Spleen (tissue), 11 donors: ENCODE measurements around the gene NPPA. TPM values are rescaled to one million over a fixed set of nuclear protein-coding genes. Genes with fewer than 3 reads are reported as not detected.

Source experiments
- DNase-seq: peaks from one replicate; pipeline ENCODE4 v3.0.0-alpha.2; 2020
- H3K27ac ChIP-seq, 8 donors: fragments of 200-600 bp; sonication (generic) in 7 of 8; 1 replicate in 4 of 8; 2 replicates in 4 of 8; pipeline versions ENCODE4 v1.5.0 to v1.8.0; 2016 to 2021; ENCODE audit warnings: inconsistent platforms in 4 of 8, mild to moderate bottlenecking in 4 of 8, moderate library complexity in 1 of 8
- H3K27me3 ChIP-seq, 7 donors: fragments of 200-600 bp; sonication (generic) in 6 of 7; replicated peaks in 1 of 7; 1 replicate in 4 of 7; 2 replicates in 3 of 7; pipeline versions ENCODE4 v1.5.0 to v1.8.0; 2016 to 2021; ENCODE audit warnings: inconsistent platforms in 3 of 7, mild to moderate bottlenecking in 1 of 7
- H3K36me3 ChIP-seq, 6 donors: fragments of 200-600 bp; sonication (generic) in 5 of 6; 1 replicate in 4 of 6; 2 replicates in 2 of 6; pipeline versions ENCODE4 v1.5.0 to v1.8.0; 2016 to 2021; ENCODE audit warnings: inconsistent platforms in 2 of 6
- H3K4me1 ChIP-seq, 6 donors: fragments of 200-600 bp; sonication (generic) in 5 of 6; 1 replicate in 3 of 6; 2 replicates in 3 of 6; pipeline versions ENCODE4 v1.5.0 to v1.8.0; 2016 to 2021; ENCODE audit warnings: inconsistent platforms in 3 of 6
- H3K4me3 ChIP-seq, 8 donors: fragments of 200-600 bp; sonication (generic) in 7 of 8; 1 replicate in 4 of 8; 2 replicates in 4 of 8; pipeline versions ENCODE4 v1.5.0 to v1.8.0; 2016 to 2021; ENCODE audit warnings: inconsistent platforms in 4 of 8, mild to moderate bottlenecking in 4 of 8, moderate library complexity in 2 of 8
- H3K9me3 ChIP-seq, 8 donors: fragments of 200-600 bp; sonication (generic) in 7 of 8; 1 replicate in 4 of 8; 2 replicates in 4 of 8; pipeline versions ENCODE4 v1.5.0 to v1.8.0; 2016 to 2021; ENCODE audit warnings: inconsistent platforms in 4 of 8
- CTCF ChIP-seq, 11 experiments: fragments of 200-600 bp in 7 of 11; fragments of 450-650 bp in 4 of 11; sonication (generic) in 4 of 11; IDR thresholded peaks in 8 of 11; conservative IDR thresholded peaks in 3 of 11; 1 replicate in 7 of 11; 2 replicates in 4 of 11; pipeline versions ENCODE4 v1.4.0 to v1.8.0; 2016 to 2021; ENCODE audit warnings: antibody characterized with exemption in 11 of 11, inconsistent platforms in 4 of 11, mild to moderate bottlenecking in 1 of 11
- POLR2A ChIP-seq, 3 donors: fragments of 450-650 bp; IDR thresholded peaks; one replicate each; pipeline ENCODE4 v1.5.1; 2017; ENCODE audit warnings: antibody characterized with exemption in 3 of 3, mild to moderate bottlenecking in 1 of 3
- POLR2AphosphoS5 ChIP-seq, 3 donors: sonication (generic); formaldehyde crosslinking; IDR thresholded peaks; one replicate each; pipeline ENCODE4 v1.5.1; 2017; ENCODE audit warnings: antibody characterized with exemption in 3 of 3
- WGBS, 5 donors: extraction: QIAGEN DNeasy Blood & Tissue Kit in 3 of 5; methylation state at CpG; one replicate each; pipeline versions ENCODE4 v1.1.5 to v1.1.7; 2013 to 2018; 5-methylcytosine and 5-hydroxymethylcytosine counted together
- intact Hi-C: fragments of 100-400 bp; cut with DNase I; formaldehyde crosslinking; loops from one replicate; pipeline ENCODE4 v1.15.0; 2023; ENCODE audit warnings: low total_unique reads
- polyA plus RNA-seq, 3 donors: library from polyadenylated mRNA; stranded (reverse); fragments of 200-250 nt; gene quantifications; one replicate each; pipeline ENCODE4 v1.2.1, GENCODE V29; 2013
- total RNA-seq, 7 donors: library from RNA; depleted of rRNA in 3 of 7; stranded (reverse); fragments of >200 nt in 3 of 7; fragmentation: NEBNext Ultra II Directional in 4 of 7; extraction: Animal tissue kit (Norgen Biotek cat#: 25700) in 4 of 7; gene quantifications; one replicate each; pipeline versions ENCODE4 v1.1.0 to v1.2.1, GENCODE V29; 2016 to 2021
- donor health status: healthy with polysubstance abuse.
- donor health status: DM: no; HTN: no; CAD: no; lungs with moderate emphysema.
- donor health status: DM: no; HTN: no; CAD: no.
- donor health status: Bipolar disorder and iron deficiency.
- donor health status: healthy.
- donor health status: DM: no; HTN: no; CAD: no.
- donor health status: DM: yes; HTN: yes; CAD: no.

NPPA gene
- total and polyA plus RNA-seq, 10 donors: 0.22 to 2.9 (median 1.4) TPM; not detected in 6

- no peaks in the 10 kb centered on the region for H3K36me3 ChIP-seq
- no peak overlapping the region for H3K4me3 ChIP-seq
- H3K4me1 ChIP-seq: no peaks in the 10 kb centered on the region
- TF ChIP-seq CTCF (IDR thresholded peaks at IDR 0.05 in 8 of 11, conservative IDR thresholded peaks at IDR 0.05 in 3 of 11) (no peak), POLR2AphosphoS5 (IDR thresholded peaks at IDR 0.05) (no peak), POLR2A (IDR thresholded peaks at IDR 0.05) (no peak)
- no peak for DNase-seq
- WGBS, 5 donors: 49 to 75% (median 71%) methylated on average over 7 of the region's 7 CpGs
- intact Hi-C loops: no loop called here
- no peaks in the 10 kb centered on the region for H3K9me3 ChIP-seq
- peaks cover 0 to 54% (median 0%) of the 10 kb centered on the region in 7 donors for H3K27me3 ChIP-seq
- H3K27ac ChIP-seq: no peak overlapping the region
Measured at GRCh38 chr1:11872545-11872944, 25.0 kb upstream of the NPPA start.

DNA sequence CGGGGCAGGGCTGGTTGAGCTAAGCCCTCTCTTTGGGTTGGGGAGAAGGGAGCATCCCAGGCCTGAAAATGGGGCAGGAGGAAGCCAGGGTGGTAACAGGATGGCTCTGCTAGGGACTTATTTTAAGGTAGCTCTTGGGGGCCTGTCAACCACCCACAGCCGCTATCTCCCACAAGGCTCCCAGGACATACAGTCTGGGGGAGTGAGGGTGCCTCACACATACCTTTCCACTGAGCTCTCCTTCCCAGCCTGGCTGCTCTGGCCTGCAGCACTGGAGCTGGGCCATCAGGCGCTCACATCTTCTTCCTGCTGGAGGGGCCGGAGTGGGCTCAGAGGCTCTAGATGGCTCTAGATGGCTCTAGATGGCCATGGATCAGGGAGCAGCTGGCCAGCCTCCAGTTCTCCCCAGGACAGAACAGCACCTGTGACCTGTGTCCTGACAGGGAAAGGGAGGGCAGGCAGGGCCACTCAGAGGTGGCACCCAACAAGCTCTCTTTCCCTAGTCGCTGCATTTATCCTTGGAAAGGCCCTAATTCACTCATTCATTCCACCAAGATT, 22.1 kb upstream of the NPPA start:
- no peaks in the 10 kb centered on the region for H3K9me3 ChIP-seq
- H3K36me3 ChIP-seq: no peaks in the 10 kb centered on the region
- no peak overlapping the region for H3K4me3 ChIP-seq
- DNase-seq: no peak
- H3K4me1 ChIP-seq: no peaks in the 10 kb centered on the region
- peaks cover 0 to 40% (median 0%) of the 10 kb centered on the region in 7 donors for H3K27me3 ChIP-seq
- no peak overlapping the region for H3K27ac ChIP-seq
- intact Hi-C loops: no loop called here
- whole genome bisulfite sequencing, 5 donors: 82 to 89% (median 84%) methylated on average over 4 to 5 of the region's 5 CpGs
- TF ChIP-seq POLR2A (IDR thresholded peaks at IDR 0.05) (no peak), CTCF (IDR thresholded peaks at IDR 0.05 in 8 of 11, conservative IDR thresholded peaks at IDR 0.05 in 3 of 11) (no peak), POLR2AphosphoS5 (IDR thresholded peaks at IDR 0.05) (no peak)

GRCh38 chr1:11869104-11869503, 21.5 kb upstream of the NPPA start:
- no peaks in the 10 kb centered on the region for H3K4me1 ChIP-seq
- no peaks in the 10 kb centered on the region for H3K9me3 ChIP-seq
- intact Hi-C loops: no loop called here
- no peak for TF ChIP-seq POLR2AphosphoS5 (IDR thresholded peaks at IDR 0.05)
- TF ChIP-seq POLR2A (IDR thresholded peaks at IDR 0.05): no peak
- no peak for TF ChIP-seq CTCF (IDR thresholded peaks at IDR 0.05 in 8 of 11, conservative IDR thresholded peaks at IDR 0.05 in 3 of 11)
- H3K27me3 ChIP-seq: peaks cover 0 to 35% (median 0%) of the 10 kb centered on the region in 7 donors
- DNase-seq: no peak
- H3K4me3 ChIP-seq: no peak overlapping the region
- 76 to 87% (median 83%) methylated on average over 3 of the region's 3 CpGs for WGBS, 5 donors
- no peak overlapping the region for H3K27ac ChIP-seq
- H3K36me3 ChIP-seq: no peaks in the 10 kb centered on the region

DNA sequence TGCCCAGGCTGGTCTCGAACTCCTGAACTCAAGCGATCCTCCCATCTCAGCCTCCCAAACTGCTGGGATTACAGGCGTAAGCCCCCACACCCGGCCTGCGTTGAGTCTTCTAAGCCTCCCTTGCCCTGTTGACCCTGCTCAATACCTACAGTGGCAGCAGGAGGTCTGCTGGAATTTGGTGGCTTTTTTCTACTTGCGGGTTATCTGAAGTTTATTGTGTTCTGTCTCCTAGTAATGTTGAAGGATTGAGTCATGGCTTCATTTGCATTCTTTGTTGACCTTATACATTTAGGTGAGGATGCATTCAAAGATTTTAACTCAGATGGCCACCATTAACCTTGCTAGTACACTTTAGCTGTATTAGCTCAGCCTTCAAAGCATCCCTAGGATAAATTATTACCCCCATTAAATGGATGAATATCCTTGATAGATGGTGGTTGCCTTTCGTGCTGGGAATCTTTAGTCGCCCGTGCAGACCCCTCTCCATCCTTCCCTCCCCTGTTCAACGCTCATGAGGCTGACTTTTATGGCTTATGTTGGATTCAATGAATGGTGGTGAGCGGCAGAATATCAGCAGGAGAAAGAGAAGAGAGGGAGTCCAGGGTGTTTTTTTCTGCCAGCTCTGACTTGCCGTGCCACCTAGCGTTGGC, 20.9 kb upstream of the NPPA start:
- TF ChIP-seq POLR2A (IDR thresholded peaks at IDR 0.05) (no peak), POLR2AphosphoS5 (IDR thresholded peaks at IDR 0.05) (no peak), CTCF (IDR thresholded peaks at IDR 0.05 in 8 of 11, conservative IDR thresholded peaks at IDR 0.05 in 3 of 11) (no peak)
- DNase-seq: no peak
- intact Hi-C loops: no loop called here
- Histone ChIP-seq H3K36me3 (no peaks in the 10 kb centered on the region), H3K9me3 (no peaks in the 10 kb centered on the region), H3K27me3 (peaks cover 0 to 32% (median 0%) of the 10 kb centered on the region in 7 donors), H3K27ac (no peak overlapping the region), H3K4me1 (no peaks in the 10 kb centered on the region), H3K4me3 (no peak overlapping the region)
- WGBS, 5 donors: 62 to 79% (median 76%) methylated on average over 13 of the region's 13 CpGs
